ENCODE measurements around the gene KDM3B.

The KDM3B gene

GRCh38 chr5:138455232-138455930 is 102.9 kb downstream of the KDM3B start:
- TF ChIP-seq EZH2phosphoT487 (IDR thresholded peaks at IDR 0.05; ENCODE audit: low read length): no peak
- TF ChIP-seq EZH2 (optimal IDR thresholded peaks at IDR 0.05; ENCODE audit: low read depth, low read length): no peak
- no peak for TF ChIP-seq CTCF (IDR thresholded peaks at IDR 0.05; ENCODE audit: low read length)
- Histone ChIP-seq H3K9me2 (replicated peaks; ENCODE audit: insufficient read depth, low read length) (no peaks in the 10 kb centered on the region), H3K27ac (ENCODE audit: low read length) (no peak overlapping the region), H3K27me3 (replicated peaks; ENCODE audit: insufficient read depth, low read length) (no peaks in the 10 kb centered on the region; the same call in 1 of the 2 replicates), H3F3A (ENCODE audit: insufficient read depth, low read length) (no peaks in the 10 kb centered on the region), H3K4me2 (ENCODE audit: low read depth, low read length) (no peak overlapping the region), H3K79me2 (ENCODE audit: low read length) (no peaks in the 10 kb centered on the region), H3K9ac (ENCODE audit: low read length) (no peak overlapping the region), H3K36me3 (replicated peaks; ENCODE audit: insufficient read depth, low read length) (no peaks in the 10 kb centered on the region), H3K4me3 (ENCODE audit: low read length) (no peak overlapping the region), H3K9me3 (replicated peaks; ENCODE audit: insufficient read depth, low read length) (no peaks in the 10 kb centered on the region), H2AFZ (ENCODE audit: low read length) (no peak overlapping the region), H3K4me1 (ENCODE audit: low read length) (peaks cover 8% of the 10 kb centered on the region), H4K20me1 (ENCODE audit: insufficient read depth, low read length) (no peaks in the 10 kb centered on the region)
- DNase-seq: no peak

GRCh38 chr5:138457531-138458275 is 105.2 kb downstream of the KDM3B start:
- no peaks in the 10 kb centered on the region for H3K9me3 ChIP-seq (replicated peaks; ENCODE audit: insufficient read depth, low read length)
- no peaks in the 10 kb centered on the region for H4K20me1 ChIP-seq (ENCODE audit: insufficient read depth, low read length)
- H3K4me2 ChIP-seq (ENCODE audit: low read depth, low read length): no peak overlapping the region
- H2AFZ ChIP-seq (ENCODE audit: low read length): no peak overlapping the region
- no peak overlapping the region for H3K4me3 ChIP-seq (ENCODE audit: low read length)
- H3K27ac ChIP-seq (ENCODE audit: low read length): no peak overlapping the region
- H3K4me1 ChIP-seq (ENCODE audit: low read length): peaks cover 8% of the 10 kb centered on the region
- TF ChIP-seq CTCF (IDR thresholded peaks at IDR 0.05; ENCODE audit: low read length): no peak
- TF ChIP-seq EZH2 (optimal IDR thresholded peaks at IDR 0.05; ENCODE audit: low read depth, low read length): no peak
- TF ChIP-seq EZH2phosphoT487 (IDR thresholded peaks at IDR 0.05; ENCODE audit: low read length): no peak
- H3K9ac ChIP-seq (ENCODE audit: low read length): no peak overlapping the region
- H3K9me2 ChIP-seq (replicated peaks; ENCODE audit: insufficient read depth, low read length): no peaks in the 10 kb centered on the region
- no peak for DNase-seq
- H3F3A ChIP-seq (ENCODE audit: insufficient read depth, low read length): no peaks in the 10 kb centered on the region
- no peaks in the 10 kb centered on the region; the same call in 1 of the 2 replicates for H3K27me3 ChIP-seq (replicated peaks; ENCODE audit: insufficient read depth, low read length)
- no peaks in the 10 kb centered on the region for H3K36me3 ChIP-seq (replicated peaks; ENCODE audit: insufficient read depth, low read length)
- H3K79me2 ChIP-seq (ENCODE audit: low read length): no peaks in the 10 kb centered on the region

GRCh38 chr5:138458384-138458783 is 105.9 kb downstream of the KDM3B start:
- Histone ChIP-seq H3K9me2 (replicated peaks; ENCODE audit: insufficient read depth, low read length) (no peaks in the 10 kb centered on the region), H3K36me3 (replicated peaks; ENCODE audit: insufficient read depth, low read length) (no peaks in the 10 kb centered on the region), H3K4me2 (ENCODE audit: low read depth, low read length) (no peak overlapping the region), H3K4me1 (ENCODE audit: low read length) (peaks cover 8% of the 10 kb centered on the region), H3F3A (ENCODE audit: insufficient read depth, low read length) (no peaks in the 10 kb centered on the region), H3K4me3 (ENCODE audit: low read length) (no peak overlapping the region), H3K9ac (ENCODE audit: low read length) (no peak overlapping the region), H3K9me3 (replicated peaks; ENCODE audit: insufficient read depth, low read length) (no peaks in the 10 kb centered on the region), H4K20me1 (ENCODE audit: insufficient read depth, low read length) (no peaks in the 10 kb centered on the region), H2AFZ (ENCODE audit: low read length) (no peak overlapping the region), H3K79me2 (ENCODE audit: low read length) (no peaks in the 10 kb centered on the region), H3K27ac (ENCODE audit: low read length) (no peak overlapping the region), H3K27me3 (replicated peaks; ENCODE audit: insufficient read depth, low read length) (no peaks in the 10 kb centered on the region; the same call in 1 of the 2 replicates)
- TF ChIP-seq EZH2 (optimal IDR thresholded peaks at IDR 0.05; ENCODE audit: low read depth, low read length): no peak
- TF ChIP-seq CTCF (IDR thresholded peaks at IDR 0.05; ENCODE audit: low read length): no peak
- TF ChIP-seq EZH2phosphoT487 (IDR thresholded peaks at IDR 0.05; ENCODE audit: low read length): no peak
- no peak for DNase-seq
